A549 (cell line): ENCODE results near the gene ATRN.

Experiments
- EP300 ChIP-seq, 2 experiments: fragments of >200 bp; sonication (Bioruptor Twin); formaldehyde crosslinking; IDR thresholded peaks; 2 replicates in 1 of 2; 3 replicates in 1 of 2; pipeline ENCODE4 v1.6.1; 2016 to 2017
- TP53 ChIP-seq: fragments of 250-450 bp; sonication (Bioruptor Pico); IDR thresholded peaks from 2 replicates; pipeline ENCODE4 v1.5.0; 2021; ENCODE audit warnings: mild to moderate bottlenecking, moderate library complexity
- TF ChIP-seq, protein P1 (sequence below): fragments of 250-450 bp; sonication (Bioruptor Pico); IDR thresholded peaks from 2 replicates; pipeline ENCODE4 v1.5.0; 2021; ENCODE audit warnings: mild to moderate bottlenecking, moderate library complexity, borderline replicate concordance
- TF ChIP-seq, protein P2 (sequence below): fragments of >200 bp; sonication (Bioruptor Twin); formaldehyde crosslinking; IDR thresholded peaks from 3 replicates; pipeline ENCODE4 v1.5.1; 2016

DNA sequence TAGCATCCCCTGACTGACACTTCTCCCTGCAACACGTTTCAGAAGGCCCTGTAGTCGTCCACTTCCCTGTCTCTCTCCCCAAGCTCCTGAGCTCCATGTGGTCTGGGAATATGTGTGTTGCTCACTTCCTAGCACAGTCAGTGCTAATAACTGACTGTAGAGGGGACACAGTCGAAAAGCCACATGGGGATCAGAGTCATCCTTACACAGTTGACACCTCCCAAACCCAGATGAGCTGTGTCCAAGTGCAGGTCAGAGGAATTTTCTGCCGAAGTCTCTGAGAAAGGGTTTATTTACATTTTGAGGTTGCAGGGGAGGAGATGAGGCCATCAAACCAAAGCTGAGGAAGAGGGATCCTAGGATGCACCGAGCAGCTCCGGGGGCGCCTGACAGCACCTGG lies 214.5 kb downstream of the ATRN start:
- TF ChIP-seq, protein P1, sequence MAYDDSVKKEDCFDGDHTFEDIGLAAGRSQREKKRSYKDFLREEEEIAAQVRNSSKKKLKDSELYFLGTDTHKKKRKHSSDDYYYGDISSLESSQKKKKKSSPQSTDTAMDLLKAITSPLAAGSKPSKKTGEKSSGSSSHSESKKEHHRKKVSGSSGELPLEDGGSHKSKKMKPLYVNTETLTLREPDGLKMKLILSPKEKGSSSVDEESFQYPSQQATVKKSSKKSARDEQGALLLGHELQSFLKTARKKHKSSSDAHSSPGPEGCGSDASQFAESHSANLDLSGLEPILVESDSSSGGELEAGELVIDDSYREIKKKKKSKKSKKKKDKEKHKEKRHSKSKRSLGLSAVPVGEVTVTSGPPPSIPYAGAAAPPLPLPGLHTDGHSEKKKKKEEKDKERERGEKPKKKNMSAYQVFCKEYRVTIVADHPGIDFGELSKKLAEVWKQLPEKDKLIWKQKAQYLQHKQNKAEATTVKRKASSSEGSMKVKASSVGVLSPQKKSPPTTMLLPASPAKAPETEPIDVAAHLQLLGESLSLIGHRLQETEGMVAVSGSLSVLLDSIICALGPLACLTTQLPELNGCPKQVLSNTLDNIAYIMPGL (CRISPR knock-in tag): no peak
- TF ChIP-seq TP53 (CRISPR knock-in tag) (no peak), EP300 (IDR thresholded peaks at IDR 0.05) (no peak)
- TF ChIP-seq, protein P2, sequence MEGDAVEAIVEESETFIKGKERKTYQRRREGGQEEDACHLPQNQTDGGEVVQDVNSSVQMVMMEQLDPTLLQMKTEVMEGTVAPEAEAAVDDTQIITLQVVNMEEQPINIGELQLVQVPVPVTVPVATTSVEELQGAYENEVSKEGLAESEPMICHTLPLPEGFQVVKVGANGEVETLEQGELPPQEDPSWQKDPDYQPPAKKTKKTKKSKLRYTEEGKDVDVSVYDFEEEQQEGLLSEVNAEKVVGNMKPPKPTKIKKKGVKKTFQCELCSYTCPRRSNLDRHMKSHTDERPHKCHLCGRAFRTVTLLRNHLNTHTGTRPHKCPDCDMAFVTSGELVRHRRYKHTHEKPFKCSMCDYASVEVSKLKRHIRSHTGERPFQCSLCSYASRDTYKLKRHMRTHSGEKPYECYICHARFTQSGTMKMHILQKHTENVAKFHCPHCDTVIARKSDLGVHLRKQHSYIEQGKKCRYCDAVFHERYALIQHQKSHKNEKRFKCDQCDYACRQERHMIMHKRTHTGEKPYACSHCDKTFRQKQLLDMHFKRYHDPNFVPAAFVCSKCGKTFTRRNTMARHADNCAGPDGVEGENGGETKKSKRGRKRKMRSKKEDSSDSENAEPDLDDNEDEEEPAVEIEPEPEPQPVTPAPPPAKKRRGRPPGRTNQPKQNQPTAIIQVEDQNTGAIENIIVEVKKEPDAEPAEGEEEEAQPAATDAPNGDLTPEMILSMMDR: no peak
